ENCODE data around the gene RPL5. TPM values are rescaled to one million over a fixed set of nuclear protein-coding genes. Genes with fewer than 3 reads are reported as not detected.

The RPL5 gene
- total RNA-seq, 2 experiments from 2014 or later, result 1,651 to 1,862 TPM

DNA sequence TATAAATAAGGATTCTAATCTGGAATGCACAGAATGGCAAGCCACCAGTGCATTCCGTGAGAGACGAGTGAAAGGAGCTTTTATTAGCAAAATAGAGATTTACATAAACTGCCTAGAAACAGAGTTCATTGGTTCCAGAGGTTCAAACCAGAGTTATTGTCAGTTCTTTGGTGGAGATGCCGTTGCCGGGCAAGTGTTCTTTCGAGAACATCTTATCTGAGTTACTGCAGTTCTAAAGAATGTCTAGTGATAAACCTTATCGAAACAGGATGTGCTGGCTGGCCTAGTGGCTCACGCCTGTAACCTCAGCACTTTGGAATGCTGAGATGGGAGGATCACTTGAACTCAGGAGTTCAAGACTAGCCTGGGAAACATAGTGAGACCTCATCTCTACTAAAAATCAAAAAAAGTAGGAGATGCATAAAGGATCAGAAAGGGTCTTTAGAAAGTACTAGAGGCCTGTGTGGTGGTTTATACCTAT, 27.1 kb upstream of the RPL5 start:
- intact Hi-C loops (cut with micrococcal nuclease; ENCODE audit: unreplicated experiment), result no loop called here
- Histone ChIP-seq H3K4me1 (ENCODE audit: insufficient read depth, low read length, poor library complexity, severe bottlenecking) (no peaks in the 10 kb centered on the region), H2AFZ (ENCODE audit: low read length) (no peak overlapping the region; the same call in 1 of the 2 replicates), H3K9me3 (ENCODE audit: low read length) (no peaks in the 10 kb centered on the region), H3K9me2 (ENCODE audit: insufficient read depth, low read length) (no peaks in the 10 kb centered on the region), H3K36me3 (ENCODE audit: insufficient read depth, low read length) (no peaks in the 10 kb centered on the region), H3K4me2 (ENCODE audit: low read length) (no peak overlapping the region), H3K79me2 (ENCODE audit: insufficient read depth, low read depth, low read length) (no peaks in the 10 kb centered on the region), H3K4me3 (ENCODE audit: low read depth, low read length, poor library complexity, severe bottlenecking) (no peak overlapping the region), H3K27ac (ENCODE audit: low read depth, low read length, poor library complexity, severe bottlenecking) (no peak overlapping the region), H4K20me1 (ENCODE audit: insufficient read depth, low read length) (no peaks in the 10 kb centered on the region)
- no TSS peak for BruUV-seq (replicated peaks)
- TF ChIP-seq CTCF (conservative IDR thresholded peaks at IDR 0.05; ENCODE audit: low read length) (no peak), EZH2phosphoT487 (IDR thresholded peaks at IDR 0.05; ENCODE audit: borderline replicate concordance, low read depth, low read length) (no peak)
- ChIA-PET POLR2A (interaction anchor here (0.7 to 0.8 kb wide), 4 partner anchors 14 to 267 kb away, joined by 3 to 4 read pairs (median 3); no protein-coding TSS in a partner anchor), CTCF (ENCODE audit: unreplicated experiment) (no interaction called here)
- DNase-seq (ENCODE audit: low spot score), result no peak

DNA sequence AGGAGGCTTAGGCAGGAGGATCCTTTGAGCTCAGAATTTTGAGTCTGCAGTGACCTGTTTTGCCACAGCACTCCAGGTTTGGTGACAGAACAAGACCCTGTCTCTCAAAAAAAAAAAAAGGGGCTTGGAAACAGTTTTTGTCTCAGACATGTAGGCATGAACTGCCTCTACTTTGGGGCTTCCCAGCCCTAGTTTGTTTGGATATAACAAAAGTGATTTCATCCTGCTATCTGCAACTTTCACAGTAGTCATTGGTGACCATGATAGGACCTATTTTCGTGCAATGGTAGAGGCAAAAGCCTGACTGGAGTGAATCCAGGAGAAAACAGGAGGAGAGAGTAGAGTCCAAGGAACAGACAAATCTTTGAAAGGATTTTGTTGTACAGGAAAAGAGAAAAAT, 26.6 kb upstream of the RPL5 start:
- no peak overlapping the region for H3K27ac ChIP-seq (ENCODE audit: low read depth, low read length, poor library complexity, severe bottlenecking)
- no TSS peak for BruUV-seq (replicated peaks)
- no peak overlapping the region for H2AFZ ChIP-seq (ENCODE audit: low read length)
- H3K4me3 ChIP-seq (ENCODE audit: low read depth, low read length, poor library complexity, severe bottlenecking), result no peak overlapping the region
- intact Hi-C loops (cut with micrococcal nuclease; ENCODE audit: unreplicated experiment), result no loop called here
- H3K4me2 ChIP-seq (ENCODE audit: low read length), result no peak overlapping the region
- DNase-seq (ENCODE audit: low spot score), result no peak
- H3K9me2 ChIP-seq (ENCODE audit: insufficient read depth, low read length), result no peaks in the 10 kb centered on the region
- H3K79me2 ChIP-seq (ENCODE audit: insufficient read depth, low read depth, low read length), result no peaks in the 10 kb centered on the region
- TF ChIP-seq CTCF (conservative IDR thresholded peaks at IDR 0.05; ENCODE audit: low read length) (no peak), EZH2phosphoT487 (IDR thresholded peaks at IDR 0.05; ENCODE audit: borderline replicate concordance, low read depth, low read length) (no peak)
- H3K4me1 ChIP-seq (ENCODE audit: insufficient read depth, low read length, poor library complexity, severe bottlenecking), result no peaks in the 10 kb centered on the region
- H3K9me3 ChIP-seq (ENCODE audit: low read length), result no peaks in the 10 kb centered on the region
- no peaks in the 10 kb centered on the region for H3K36me3 ChIP-seq (ENCODE audit: insufficient read depth, low read length)
- ChIA-PET CTCF (ENCODE audit: unreplicated experiment) (no interaction called here), POLR2A (interaction anchor here (0.7 kb wide), 2 partner anchors 229 to 268 kb away, joined by 3 read pairs; no protein-coding TSS in a partner anchor)
- no peaks in the 10 kb centered on the region for H4K20me1 ChIP-seq (ENCODE audit: insufficient read depth, low read length)

- POLR2A ChIA-PET, result interaction anchor here (0.5 to 0.6 kb wide), 2 partner anchors 396 to 1863 kb away, joined by 3 read pairs; no protein-coding TSS in a partner anchor
Observed at GRCh38 chr1:92808381-92808780, 23.5 kb upstream of the RPL5 start.

More at GRCh38 chr1:92808381-92808780, 23.5 kb upstream of the RPL5 start:
- no TSS peak for BruUV-seq (replicated peaks)
- Histone ChIP-seq H3K36me3 (ENCODE audit: insufficient read depth, low read length) (no peaks in the 10 kb centered on the region), H3K4me2 (ENCODE audit: low read length) (no peak overlapping the region), H4K20me1 (ENCODE audit: insufficient read depth, low read length) (no peaks in the 10 kb centered on the region), H3K79me2 (ENCODE audit: insufficient read depth, low read depth, low read length) (no peaks in the 10 kb centered on the region), H3K4me3 (ENCODE audit: low read depth, low read length, poor library complexity, severe bottlenecking) (no peak overlapping the region), H3K9me3 (ENCODE audit: low read length) (no peaks in the 10 kb centered on the region), H3K4me1 (ENCODE audit: insufficient read depth, low read length, poor library complexity, severe bottlenecking) (no peaks in the 10 kb centered on the region), H2AFZ (ENCODE audit: low read length) (no peak overlapping the region), H3K27ac (ENCODE audit: low read depth, low read length, poor library complexity, severe bottlenecking) (no peak overlapping the region), H3K9me2 (ENCODE audit: insufficient read depth, low read length) (no peaks in the 10 kb centered on the region)
- intact Hi-C loops (cut with micrococcal nuclease; ENCODE audit: unreplicated experiment), result no loop called here
- CTCF ChIA-PET (ENCODE audit: unreplicated experiment), result no interaction called here
- no peak for DNase-seq (ENCODE audit: low spot score)
- TF ChIP-seq CTCF (conservative IDR thresholded peaks at IDR 0.05; ENCODE audit: low read length), result no peak
- TF ChIP-seq EZH2phosphoT487 (IDR thresholded peaks at IDR 0.05; ENCODE audit: borderline replicate concordance, low read depth, low read length), result no peak

Data from OCI-LY7 (cell line).